ENCODE results near the gene ARSD. TPM values are rescaled to one million over a fixed set of nuclear protein-coding genes. Genes with fewer than 3 reads are reported as not detected.

The ARSD gene
- total and polyA plus RNA-seq, 2 of the 13 experiments (the other 11 are each of a cell fraction or from before 2014, with no cell fraction given) = 4.8 to 6.8 TPM

DNA sequence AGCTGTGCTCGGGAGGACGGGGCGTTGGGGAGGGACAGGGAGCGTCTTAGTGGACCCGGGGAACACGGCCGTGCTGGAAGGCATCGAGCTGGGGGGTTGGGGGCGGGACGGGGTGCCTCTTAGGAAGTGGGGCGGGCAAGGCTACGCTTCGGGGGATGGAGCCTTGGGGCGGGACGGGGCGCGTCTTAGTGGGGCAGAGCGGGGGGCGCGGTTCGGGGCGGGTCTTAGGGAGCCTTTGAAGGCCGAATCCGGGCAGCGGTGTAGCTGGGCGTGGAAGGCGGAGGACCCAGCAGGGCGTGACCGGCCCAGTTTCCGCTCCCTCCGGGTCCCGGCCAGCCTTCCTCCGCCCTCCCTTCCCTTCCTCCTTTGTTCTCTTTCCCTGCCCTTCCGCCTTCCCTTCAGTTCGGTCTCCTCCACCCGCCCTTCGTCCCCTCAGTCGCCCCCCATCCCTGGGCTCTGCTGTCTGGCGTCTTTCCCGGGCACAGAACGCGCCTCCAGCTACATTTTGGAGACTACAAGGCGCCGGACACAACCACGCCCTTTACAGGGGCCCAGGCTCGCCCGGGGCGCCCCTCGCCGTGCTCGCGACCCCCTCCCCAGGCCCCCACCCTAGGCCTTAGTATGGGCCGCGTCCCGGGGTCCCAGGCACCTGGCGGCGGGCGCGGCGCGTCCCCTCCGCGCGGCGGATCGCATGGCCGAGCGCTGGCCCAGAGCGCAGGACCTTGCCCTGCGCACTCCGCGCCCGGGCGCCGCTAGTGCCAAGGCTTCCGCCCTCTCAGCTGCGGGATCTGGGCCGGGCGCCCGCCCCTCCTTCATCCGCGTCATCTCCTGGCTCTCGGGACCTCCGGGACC, at the start of gene ARSD (continued):
- TF ChIP-seq, protein P1, sequence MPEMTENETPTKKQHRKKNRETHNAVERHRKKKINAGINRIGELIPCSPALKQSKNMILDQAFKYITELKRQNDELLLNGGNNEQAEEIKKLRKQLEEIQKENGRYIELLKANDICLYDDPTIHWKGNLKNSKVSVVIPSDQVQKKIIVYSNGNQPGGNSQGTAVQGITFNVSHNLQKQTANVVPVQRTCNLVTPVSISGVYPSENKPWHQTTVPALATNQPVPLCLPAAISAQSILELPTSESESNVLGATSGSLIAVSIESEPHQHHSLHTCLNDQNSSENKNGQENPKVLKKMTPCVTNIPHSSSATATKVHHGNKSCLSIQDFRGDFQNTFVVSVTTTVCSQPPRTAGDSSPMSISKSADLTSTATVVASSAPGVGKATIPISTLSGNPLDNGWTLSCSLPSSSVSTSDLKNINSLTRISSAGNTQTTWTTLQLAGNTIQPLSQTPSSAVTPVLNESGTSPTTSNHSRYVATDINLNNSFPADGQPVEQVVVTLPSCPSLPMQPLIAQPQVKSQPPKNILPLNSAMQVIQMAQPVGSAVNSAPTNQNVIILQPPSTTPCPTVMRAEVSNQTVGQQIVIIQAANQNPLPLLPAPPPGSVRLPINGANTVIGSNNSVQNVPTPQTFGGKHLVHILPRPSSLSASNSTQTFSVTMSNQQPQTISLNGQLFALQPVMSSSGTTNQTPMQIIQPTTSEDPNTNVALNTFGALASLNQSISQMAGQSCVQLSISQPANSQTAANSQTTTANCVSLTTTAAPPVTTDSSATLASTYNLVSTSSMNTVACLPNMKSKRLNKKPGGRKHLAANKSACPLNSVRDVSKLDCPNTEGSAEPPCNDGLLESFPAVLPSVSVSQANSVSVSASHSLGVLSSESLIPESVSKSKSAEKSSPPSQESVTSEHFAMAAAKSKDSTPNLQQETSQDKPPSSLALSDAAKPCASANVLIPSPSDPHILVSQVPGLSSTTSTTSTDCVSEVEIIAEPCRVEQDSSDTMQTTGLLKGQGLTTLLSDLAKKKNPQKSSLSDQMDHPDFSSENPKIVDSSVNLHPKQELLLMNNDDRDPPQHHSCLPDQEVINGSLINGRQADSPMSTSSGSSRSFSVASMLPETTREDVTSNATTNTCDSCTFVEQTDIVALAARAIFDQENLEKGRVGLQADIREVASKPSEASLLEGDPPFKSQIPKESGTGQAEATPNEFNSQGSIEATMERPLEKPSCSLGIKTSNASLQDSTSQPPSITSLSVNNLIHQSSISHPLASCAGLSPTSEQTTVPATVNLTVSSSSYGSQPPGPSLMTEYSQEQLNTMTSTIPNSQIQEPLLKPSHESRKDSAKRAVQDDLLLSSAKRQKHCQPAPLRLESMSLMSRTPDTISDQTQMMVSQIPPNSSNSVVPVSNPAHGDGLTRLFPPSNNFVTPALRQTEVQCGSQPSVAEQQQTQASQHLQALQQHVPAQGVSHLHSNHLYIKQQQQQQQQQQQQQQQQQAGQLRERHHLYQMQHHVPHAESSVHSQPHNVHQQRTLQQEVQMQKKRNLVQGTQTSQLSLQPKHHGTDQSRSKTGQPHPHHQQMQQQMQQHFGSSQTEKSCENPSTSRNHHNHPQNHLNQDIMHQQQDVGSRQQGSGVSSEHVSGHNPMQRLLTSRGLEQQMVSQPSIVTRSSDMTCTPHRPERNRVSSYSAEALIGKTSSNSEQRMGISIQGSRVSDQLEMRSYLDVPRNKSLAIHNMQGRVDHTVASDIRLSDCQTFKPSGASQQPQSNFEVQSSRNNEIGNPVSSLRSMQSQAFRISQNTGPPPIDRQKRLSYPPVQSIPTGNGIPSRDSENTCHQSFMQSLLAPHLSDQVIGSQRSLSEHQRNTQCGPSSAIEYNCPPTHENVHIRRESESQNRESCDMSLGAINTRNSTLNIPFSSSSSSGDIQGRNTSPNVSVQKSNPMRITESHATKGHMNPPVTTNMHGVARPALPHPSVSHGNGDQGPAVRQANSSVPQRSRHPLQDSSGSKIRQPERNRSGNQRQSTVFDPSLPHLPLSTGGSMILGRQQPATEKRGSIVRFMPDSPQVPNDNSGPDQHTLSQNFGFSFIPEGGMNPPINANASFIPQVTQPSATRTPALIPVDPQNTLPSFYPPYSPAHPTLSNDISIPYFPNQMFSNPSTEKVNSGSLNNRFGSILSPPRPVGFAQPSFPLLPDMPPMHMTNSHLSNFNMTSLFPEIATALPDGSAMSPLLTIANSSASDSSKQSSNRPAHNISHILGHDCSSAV (CRISPR knock-in tag; IDR thresholded peaks at IDR 0.05; ENCODE audit: borderline replicate concordance) = no peak
- TF ChIP-seq ZFX (CRISPR knock-in tag; IDR thresholded peaks at IDR 0.05; ENCODE audit: low read depth) (peak; percentile 66), ZNF333 (CRISPR knock-in tag; IDR thresholded peaks at IDR 0.05; ENCODE audit: borderline replicate concordance) (no peak), ISX (CRISPR knock-in tag; conservative IDR thresholded peaks at IDR 0.05) (no peak), ZKSCAN5 (CRISPR knock-in tag; IDR thresholded peaks at IDR 0.05) (no peak), ZNF10 (CRISPR knock-in tag; IDR thresholded peaks at IDR 0.05; ENCODE audit: borderline replicate concordance, low read depth) (no peak), EP300 (IDR thresholded peaks at IDR 0.05; ENCODE audit: low read depth in 2 of 2, low read length in 2 of 2) (no peak), EP300 (CRISPR knock-in tag; IDR thresholded peaks at IDR 0.05; ENCODE audit: borderline replicate concordance) (no peak), HES4 (CRISPR knock-in tag; IDR thresholded peaks at IDR 0.05; ENCODE audit: borderline replicate concordance) (no peak), ATAD3A (CRISPR knock-in tag; IDR thresholded peaks at IDR 0.05) (no peak), NFKB2 (CRISPR knock-in tag; IDR thresholded peaks at IDR 0.05; ENCODE audit: borderline replicate concordance) (peak; percentile 39; the same call in 1 of the 2 replicates), MEIS2 (CRISPR knock-in tag; IDR thresholded peaks at IDR 0.05) (no peak), NCOA2 (CRISPR knock-in tag; IDR thresholded peaks at IDR 0.05) (0 out of 2 replicates have a peak, but pooled peaks have one; percentile 11)
- TF ChIP-seq, protein P2, sequence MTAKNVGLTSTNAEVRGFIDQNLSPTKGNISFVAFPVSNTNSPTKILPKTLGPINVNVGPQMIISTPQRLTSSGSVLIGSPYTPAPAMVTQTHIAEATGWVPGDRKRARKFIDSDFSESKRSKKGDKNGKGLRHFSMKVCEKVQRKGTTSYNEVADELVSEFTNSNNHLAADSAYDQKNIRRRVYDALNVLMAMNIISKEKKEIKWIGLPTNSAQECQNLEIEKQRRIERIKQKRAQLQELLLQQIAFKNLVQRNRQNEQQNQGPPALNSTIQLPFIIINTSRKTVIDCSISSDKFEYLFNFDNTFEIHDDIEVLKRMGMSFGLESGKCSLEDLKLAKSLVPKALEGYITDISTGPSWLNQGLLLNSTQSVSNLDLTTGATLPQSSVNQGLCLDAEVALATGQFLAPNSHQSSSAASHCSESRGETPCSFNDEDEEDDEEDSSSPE (CRISPR knock-in tag; IDR thresholded peaks at IDR 0.05) = no peak
- TF ChIP-seq, protein P3, sequence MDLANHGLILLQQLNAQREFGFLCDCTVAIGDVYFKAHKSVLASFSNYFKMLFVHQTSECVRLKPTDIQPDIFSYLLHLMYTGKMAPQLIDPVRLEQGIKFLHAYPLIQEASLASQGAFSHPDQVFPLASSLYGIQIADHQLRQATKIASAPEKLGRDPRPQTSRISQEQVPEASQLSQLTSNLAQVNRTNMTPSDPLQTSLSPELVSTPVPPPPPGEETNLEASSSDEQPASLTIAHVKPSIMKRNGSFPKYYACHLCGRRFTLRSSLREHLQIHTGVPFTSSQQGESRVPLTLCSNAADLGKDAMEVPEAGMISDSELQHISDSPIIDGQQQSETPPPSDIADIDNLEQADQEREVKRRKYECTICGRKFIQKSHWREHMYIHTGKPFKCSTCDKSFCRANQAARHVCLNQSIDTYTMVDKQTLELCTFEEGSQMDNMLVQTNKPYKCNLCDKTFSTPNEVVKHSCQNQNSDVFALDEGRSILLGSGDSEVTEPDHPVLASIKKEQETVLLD (CRISPR knock-in tag; IDR thresholded peaks at IDR 0.05; ENCODE audit: low read depth) = no peak
- TF ChIP-seq, protein P4, sequence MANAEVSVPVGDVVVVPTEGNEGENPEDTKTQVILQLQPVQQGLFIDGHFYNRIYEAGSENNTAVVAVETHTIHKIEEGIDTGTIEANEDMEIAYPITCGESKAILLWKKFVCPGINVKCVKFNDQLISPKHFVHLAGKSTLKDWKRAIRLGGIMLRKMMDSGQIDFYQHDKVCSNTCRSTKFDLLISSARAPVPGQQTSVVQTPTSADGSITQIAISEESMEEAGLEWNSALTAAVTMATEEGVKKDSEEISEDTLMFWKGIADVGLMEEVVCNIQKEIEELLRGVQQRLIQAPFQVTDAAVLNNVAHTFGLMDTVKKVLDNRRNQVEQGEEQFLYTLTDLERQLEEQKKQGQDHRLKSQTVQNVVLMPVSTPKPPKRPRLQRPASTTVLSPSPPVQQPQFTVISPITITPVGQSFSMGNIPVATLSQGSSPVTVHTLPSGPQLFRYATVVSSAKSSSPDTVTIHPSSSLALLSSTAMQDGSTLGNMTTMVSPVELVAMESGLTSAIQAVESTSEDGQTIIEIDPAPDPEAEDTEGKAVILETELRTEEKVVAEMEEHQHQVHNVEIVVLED (CRISPR knock-in tag; IDR thresholded peaks at IDR 0.05; ENCODE audit: borderline replicate concordance) = no peak
